Body of pancreas (tissue), 4 donors: ENCODE measurements around the gene ZGPAT.

ENCODE experiments used
- POLR2A ChIP-seq, 3 donors: fragments of 450-650 bp; IDR thresholded peaks; one replicate each; pipeline ENCODE4 v1.6.1; 2016; ENCODE audit warnings: antibody characterized with exemption in 3 of 3, mild to moderate bottlenecking in 2 of 3
- TF ChIP-seq, protein P1 (sequence below), 7 experiments: fragments of 450-650 bp in 4 of 7; fragments of 200-600 bp in 3 of 7; sonication (generic) in 3 of 7; IDR thresholded peaks; one replicate each; pipeline ENCODE4 v1.5.1; 2016 to 2019; ENCODE audit warnings: antibody characterized with exemption in 7 of 7

DNA sequence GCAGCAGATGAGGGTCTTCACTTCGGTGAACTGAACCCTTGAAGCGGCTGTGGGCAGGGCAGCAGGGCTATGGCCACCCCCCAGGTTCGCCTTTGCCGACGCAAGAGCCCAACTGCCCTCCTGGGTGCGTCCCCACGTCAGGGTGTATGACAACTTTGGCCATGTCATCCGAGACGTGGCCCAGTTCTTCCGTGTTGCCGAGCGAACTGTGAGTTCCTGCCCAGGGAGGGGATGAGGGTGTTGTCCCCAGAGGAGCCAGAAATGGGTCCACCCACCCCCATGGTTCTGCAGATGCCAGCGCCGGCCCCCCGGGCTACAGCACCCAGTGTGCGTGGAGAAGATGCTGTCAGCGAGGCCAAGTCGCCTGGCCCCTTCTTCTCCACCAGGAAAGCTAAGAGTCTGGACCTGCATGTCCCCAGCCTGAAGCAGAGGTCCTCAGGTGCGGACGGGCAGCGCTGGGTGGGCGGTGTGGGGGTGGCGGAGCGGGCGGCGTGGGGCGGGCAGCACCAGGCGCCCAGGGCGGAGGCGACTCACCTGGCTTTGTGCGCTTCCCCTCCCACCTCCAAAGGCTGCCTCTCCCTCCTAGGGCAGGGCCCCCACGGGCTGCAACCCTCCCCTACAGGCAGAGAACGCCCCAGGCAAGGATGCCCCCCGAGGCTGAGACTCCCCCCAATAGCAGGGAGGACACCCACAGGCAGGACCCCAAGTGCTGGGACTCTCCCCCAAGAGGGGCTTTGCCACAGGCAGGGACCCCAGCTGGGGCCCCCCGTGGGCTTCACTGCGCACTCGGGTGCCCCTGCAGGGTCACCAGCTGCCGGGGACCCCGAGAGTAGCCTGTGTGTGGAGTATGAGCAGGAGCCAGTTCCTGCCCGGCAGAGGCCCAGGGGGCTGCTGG, 17.6 kb upstream of the ZGPAT start:
- TF ChIP-seq, protein P1, sequence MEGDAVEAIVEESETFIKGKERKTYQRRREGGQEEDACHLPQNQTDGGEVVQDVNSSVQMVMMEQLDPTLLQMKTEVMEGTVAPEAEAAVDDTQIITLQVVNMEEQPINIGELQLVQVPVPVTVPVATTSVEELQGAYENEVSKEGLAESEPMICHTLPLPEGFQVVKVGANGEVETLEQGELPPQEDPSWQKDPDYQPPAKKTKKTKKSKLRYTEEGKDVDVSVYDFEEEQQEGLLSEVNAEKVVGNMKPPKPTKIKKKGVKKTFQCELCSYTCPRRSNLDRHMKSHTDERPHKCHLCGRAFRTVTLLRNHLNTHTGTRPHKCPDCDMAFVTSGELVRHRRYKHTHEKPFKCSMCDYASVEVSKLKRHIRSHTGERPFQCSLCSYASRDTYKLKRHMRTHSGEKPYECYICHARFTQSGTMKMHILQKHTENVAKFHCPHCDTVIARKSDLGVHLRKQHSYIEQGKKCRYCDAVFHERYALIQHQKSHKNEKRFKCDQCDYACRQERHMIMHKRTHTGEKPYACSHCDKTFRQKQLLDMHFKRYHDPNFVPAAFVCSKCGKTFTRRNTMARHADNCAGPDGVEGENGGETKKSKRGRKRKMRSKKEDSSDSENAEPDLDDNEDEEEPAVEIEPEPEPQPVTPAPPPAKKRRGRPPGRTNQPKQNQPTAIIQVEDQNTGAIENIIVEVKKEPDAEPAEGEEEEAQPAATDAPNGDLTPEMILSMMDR (IDR thresholded peaks at IDR 0.05), result no peak
- no peak for TF ChIP-seq POLR2A (IDR thresholded peaks at IDR 0.05)
